Ascending aorta (tissue), 2 donors: ENCODE results near the gene PYGM. TPM values are rescaled to one million over a fixed set of nuclear protein-coding genes. Genes with fewer than 3 reads are reported as not detected.

ENCODE experiments used
- DNase-seq, 2 donors: peaks; one replicate each; pipeline ENCODE4 v3.0.0-alpha.2; 2019; ENCODE audit warnings: low spot score in 2 of 2
- H3K27ac ChIP-seq, 2 donors: fragments of 200-600 bp; sonication (generic); one replicate each; pipeline ENCODE4 v1.5.1; 2016 to 2017; ENCODE audit warnings: mild to moderate bottlenecking in 1 of 2
- H3K27me3 ChIP-seq: fragments of 200-600 bp; sonication (generic); one replicate; pipeline ENCODE4 v1.5.1; 2017
- H3K36me3 ChIP-seq, 2 donors: fragments of 200-600 bp; sonication (generic); one replicate each; pipeline ENCODE4 v1.5.1; 2016
- H3K4me1 ChIP-seq, 2 donors: fragments of 200-600 bp; sonication (generic); one replicate each; pipeline ENCODE4 v1.5.1; 2016 to 2017; ENCODE audit warnings: mild to moderate bottlenecking in 1 of 2
- H3K4me3 ChIP-seq, 2 donors: fragments of 200-600 bp; sonication (generic); one replicate each; pipeline ENCODE4 v1.5.1; 2016 to 2017; ENCODE audit warnings: mild to moderate bottlenecking in 1 of 2
- H3K9me3 ChIP-seq, 2 donors: fragments of 200-600 bp; sonication (generic); one replicate each; pipeline ENCODE4 v1.5.1; 2016
- intact Hi-C: fragments of 100-400 bp; cut with DNase I; formaldehyde crosslinking; loops from one replicate; pipeline ENCODE4 v1.15.1; 2023
- total RNA-seq: library from RNA; depleted of rRNA; stranded (reverse); fragments of >200 nt; gene quantifications from one replicate; pipeline ENCODE4 v1.1.0, GENCODE V29; 2016
- TF ChIP-seq, protein P1 (sequence below), 3 experiments: fragments of 200-600 bp in 2 of 3; fragments of 450-650 bp in 1 of 3; sonication (generic) in 2 of 3; IDR thresholded peaks; one replicate each; pipeline ENCODE4 v1.5.1; 2016 to 2019; ENCODE audit warnings: antibody characterized with exemption in 3 of 3, mild to moderate bottlenecking in 1 of 3, moderate library complexity in 1 of 3

PYGM gene
- total RNA-seq, 1 donor from 2014 or later = 13.9 TPM

DNA sequence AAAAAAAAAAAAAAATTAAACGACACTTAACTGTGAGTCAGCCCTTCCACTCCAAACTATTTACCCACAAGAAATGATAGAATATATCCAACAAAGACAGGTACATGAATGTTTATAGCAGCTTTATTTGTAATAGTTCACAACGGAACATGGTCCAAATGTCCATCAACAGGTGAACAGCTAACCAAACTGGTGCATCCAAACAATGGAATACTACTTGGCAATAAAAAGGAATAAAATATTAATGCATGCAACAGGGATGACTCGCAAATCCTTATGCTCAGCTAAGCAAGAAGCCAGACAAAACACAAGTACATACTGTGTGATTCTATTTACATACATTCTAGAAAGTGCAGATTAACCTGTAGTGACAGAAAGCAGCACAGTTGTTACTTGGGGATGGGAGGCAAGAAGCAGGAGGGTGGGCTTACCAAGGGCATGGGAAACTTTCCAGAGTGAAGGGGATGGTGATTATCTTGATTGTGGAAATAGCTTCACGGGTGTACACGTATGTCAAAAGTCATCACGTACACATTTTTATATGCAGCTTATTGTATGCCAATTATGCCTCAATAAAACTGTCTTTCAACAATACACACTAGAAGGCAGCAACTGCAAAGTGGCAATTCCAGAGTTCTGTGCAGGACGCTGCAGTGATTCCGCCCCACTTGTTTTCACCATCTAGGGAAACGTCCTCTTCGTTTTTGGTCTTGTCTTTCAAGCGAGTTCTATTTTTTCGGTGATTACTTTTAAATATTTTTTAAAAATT lies 25.2 kb upstream of the PYGM start:
- peaks cover 13 to 18% of the 10 kb centered on the region in 2 donors for H3K36me3 ChIP-seq
- H3K27me3 ChIP-seq = no peaks in the 10 kb centered on the region
- no peak overlapping the region for H3K27ac ChIP-seq
- intact Hi-C loops = no loop called here
- TF ChIP-seq, protein P1, sequence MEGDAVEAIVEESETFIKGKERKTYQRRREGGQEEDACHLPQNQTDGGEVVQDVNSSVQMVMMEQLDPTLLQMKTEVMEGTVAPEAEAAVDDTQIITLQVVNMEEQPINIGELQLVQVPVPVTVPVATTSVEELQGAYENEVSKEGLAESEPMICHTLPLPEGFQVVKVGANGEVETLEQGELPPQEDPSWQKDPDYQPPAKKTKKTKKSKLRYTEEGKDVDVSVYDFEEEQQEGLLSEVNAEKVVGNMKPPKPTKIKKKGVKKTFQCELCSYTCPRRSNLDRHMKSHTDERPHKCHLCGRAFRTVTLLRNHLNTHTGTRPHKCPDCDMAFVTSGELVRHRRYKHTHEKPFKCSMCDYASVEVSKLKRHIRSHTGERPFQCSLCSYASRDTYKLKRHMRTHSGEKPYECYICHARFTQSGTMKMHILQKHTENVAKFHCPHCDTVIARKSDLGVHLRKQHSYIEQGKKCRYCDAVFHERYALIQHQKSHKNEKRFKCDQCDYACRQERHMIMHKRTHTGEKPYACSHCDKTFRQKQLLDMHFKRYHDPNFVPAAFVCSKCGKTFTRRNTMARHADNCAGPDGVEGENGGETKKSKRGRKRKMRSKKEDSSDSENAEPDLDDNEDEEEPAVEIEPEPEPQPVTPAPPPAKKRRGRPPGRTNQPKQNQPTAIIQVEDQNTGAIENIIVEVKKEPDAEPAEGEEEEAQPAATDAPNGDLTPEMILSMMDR (IDR thresholded peaks at IDR 0.05) = no peak
- H3K4me3 ChIP-seq = no peak overlapping the region
- no peaks in the 10 kb centered on the region for H3K9me3 ChIP-seq
- peak in 1 of 2 donors; percentile 4 for DNase-seq
- H3K4me1 ChIP-seq = no peaks in the 10 kb centered on the region

DNA sequence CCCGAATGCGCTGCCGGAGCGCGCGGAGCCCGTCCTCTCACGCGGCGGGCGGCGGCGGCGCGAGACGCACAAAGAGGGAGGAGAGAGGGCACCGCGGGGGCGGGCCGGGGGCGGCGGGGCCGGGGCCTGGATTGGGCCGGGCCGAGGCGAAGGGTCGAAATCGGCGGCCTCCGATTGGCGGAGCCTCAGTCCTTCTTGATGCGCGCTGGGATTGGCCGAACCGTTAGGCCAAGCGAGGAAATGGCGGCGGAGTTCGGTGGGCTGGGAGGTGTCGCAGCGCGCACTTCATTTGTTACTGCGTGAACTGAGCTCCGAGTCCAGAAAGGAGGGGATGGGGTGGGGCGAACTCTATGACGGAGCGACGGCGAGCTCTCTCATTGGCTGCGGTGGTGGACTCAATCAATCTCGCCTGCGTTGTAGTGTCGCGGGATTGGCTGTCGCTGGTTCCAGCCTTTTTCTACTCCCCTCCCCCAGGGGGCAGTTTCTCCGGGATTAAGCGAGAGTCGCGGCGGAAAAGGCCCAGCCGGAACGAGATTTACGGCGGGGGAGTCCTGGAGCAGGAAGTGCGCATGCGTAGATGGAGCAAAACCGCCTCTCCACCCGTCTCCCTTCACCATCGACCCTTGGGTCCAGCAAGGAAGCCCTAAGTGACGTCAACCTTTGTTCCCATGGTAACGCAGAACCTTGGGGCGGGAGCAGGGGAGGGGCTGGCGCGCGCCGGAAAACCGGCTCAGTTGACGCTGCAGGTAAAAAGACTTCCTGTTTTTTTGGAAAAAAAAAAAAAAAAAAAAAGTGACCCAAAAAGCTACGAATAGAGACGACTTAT lies 18.9 kb upstream of the PYGM start, which contains the start of gene SF1:
TSS of gene SF1 (minus strand) at position 70 of the 826 bp plus-strand sequence. CDS start 150 bp downstream, outside the sequence.
- H3K4me3 ChIP-seq = peak within 1 kb of the TSS; percentile 85 to 95
- H3K27ac ChIP-seq = peak within 1 kb of the TSS; percentile 99 to 100
- H3K4me1 ChIP-seq = peaks cover 17 to 34% of the 10 kb centered on the region in 2 donors
- intact Hi-C loops = loop anchor here (1.0 to 2.0 kb wide), 3 partner anchors 25 to 32 kb away; partner anchors contain the start of genes MAP4K2 and MEN1
- peaks cover 29 to 35% of the 10 kb centered on the region in 2 donors for H3K36me3 ChIP-seq
- no peaks in the 10 kb centered on the region for H3K9me3 ChIP-seq
- TF ChIP-seq, protein P1 (IDR thresholded peaks at IDR 0.05) = peak in 1 of 3 experiments; percentile 8
- H3K27me3 ChIP-seq = no peaks in the 10 kb centered on the region
- peak; percentile 98 to 99 for DNase-seq

DNA sequence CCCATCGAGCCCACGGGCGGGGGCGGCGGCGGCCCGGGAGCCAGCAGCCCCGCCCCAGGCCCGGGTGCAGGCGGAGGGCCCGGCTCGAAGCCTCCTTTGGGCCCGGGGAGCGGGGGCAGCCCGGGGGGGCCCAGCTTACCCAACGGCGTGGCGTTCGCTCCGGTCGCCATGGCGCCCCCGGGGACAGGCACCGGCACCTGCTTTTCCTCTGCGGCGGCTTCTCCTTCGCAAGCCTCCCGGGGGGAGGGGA lies 18.4 kb upstream of the PYGM start:
- Histone ChIP-seq H3K9me3 (no peaks in the 10 kb centered on the region), H3K36me3 (peaks cover 35 to 40% of the 10 kb centered on the region in 2 donors), H3K27ac (peak overlapping the region; percentile 99 to 100), H3K4me1 (peaks cover 17 to 39% of the 10 kb centered on the region in 2 donors), H3K27me3 (no peaks in the 10 kb centered on the region), H3K4me3 (peak overlapping the region; percentile 85 to 95)
- TF ChIP-seq, protein P1 (IDR thresholded peaks at IDR 0.05) = no peak
- intact Hi-C loops = loop anchor here (1.0 to 2.0 kb wide), 2 partner anchors 32 to 33 kb away; partner anchors contain the start of gene MEN1
- DNase-seq = no peak

DNA sequence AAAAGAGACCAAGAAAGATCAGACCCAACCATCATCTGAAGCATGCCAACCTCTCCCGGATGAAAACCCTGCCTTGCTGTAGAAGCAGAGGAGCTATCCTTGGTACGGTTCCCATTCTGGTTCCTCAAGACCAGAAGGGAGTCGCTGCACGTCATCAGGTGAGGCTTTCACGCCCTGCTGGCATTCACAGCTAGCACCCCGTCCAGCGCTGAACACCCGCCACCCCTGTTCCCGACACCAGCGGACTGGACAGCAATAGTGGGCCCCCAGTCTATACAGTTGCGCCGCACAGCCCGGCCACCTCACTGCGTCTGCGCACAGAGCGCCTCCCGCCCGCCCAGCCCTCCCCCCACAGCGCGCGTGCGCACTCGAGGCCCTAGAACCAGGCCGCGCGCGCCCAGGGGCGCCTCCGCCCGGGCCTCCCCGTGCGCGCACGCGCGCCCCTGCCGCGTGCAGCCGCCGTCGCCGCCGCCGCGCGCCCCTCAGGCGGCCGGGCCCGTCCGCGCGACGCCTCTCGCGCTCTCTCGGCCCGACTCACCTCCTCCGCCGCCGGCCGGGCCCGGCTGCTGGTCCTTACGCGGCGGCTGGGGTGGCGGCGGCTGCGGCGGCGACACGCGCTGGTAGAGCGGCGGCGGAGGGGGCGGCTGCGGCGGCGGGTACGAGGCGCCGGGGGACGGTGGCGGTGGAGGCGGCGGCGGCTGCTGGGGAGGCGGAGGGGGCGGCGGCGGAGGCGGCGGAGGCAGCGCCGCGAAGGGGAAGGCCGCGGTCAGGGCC lies 17.9 kb upstream of the PYGM start:
- intact Hi-C loops = loop anchor here (1.0 to 2.0 kb wide), 3 partner anchors 17 to 33 kb away; partner anchors contain the start of gene MEN1

More for the DNA sequence above, 17.9 kb upstream of the PYGM start:
- peaks cover 20 to 43% of the 10 kb centered on the region in 2 donors for H3K4me1 ChIP-seq
- no peaks in the 10 kb centered on the region for H3K27me3 ChIP-seq
- TF ChIP-seq, protein P1 (IDR thresholded peaks at IDR 0.05) = no peak
- H3K36me3 ChIP-seq = peaks cover 40 to 45% of the 10 kb centered on the region in 2 donors
- no peaks in the 10 kb centered on the region for H3K9me3 ChIP-seq
- H3K4me3 ChIP-seq = peak overlapping the region; percentile 85 to 95
- H3K27ac ChIP-seq = peak overlapping the region; percentile 99 to 100
- peak in 1 of 2 donors; percentile 89 for DNase-seq
